Activated naive CD8-positive, alpha-beta T cell treated with anti-CD3 and anti-CD28 coated beads, Interleukin-2, amount 50 U/mL, for 24 hours (primary cell): ENCODE measurements around the gene C1orf56.

Experiments
- ATAC-seq: fragments of 150-1000 bp; cut with Tn5 transposase; one replicate; pipeline ENCODE4 v1.10.0; 2021
- DNase-seq: peaks from one replicate; pipeline ENCODE4 v3.0.0; 2021
- H3K27ac Mint-ChIP-seq: one replicate; pipeline ENCODE4 v1.8.0; 2021; ENCODE audit warnings: mild to moderate bottlenecking, mixed read lengths
- H3K27me3 Mint-ChIP-seq: one replicate; pipeline ENCODE4 v1.8.0; 2021; ENCODE audit warnings: mixed read lengths
- H3K36me3 Mint-ChIP-seq: one replicate; pipeline ENCODE4 v1.8.0; 2021; ENCODE audit warnings: low read depth, mixed read lengths
- H3K4me1 Mint-ChIP-seq: one replicate; pipeline ENCODE4 v1.8.0; 2021; ENCODE audit warnings: mixed read lengths
- H3K4me3 Mint-ChIP-seq: one replicate; pipeline ENCODE4 v1.8.0; 2021; ENCODE audit warnings: mild to moderate bottlenecking, moderate library complexity, mixed read lengths
- H3K9me3 Mint-ChIP-seq: one replicate; pipeline ENCODE4 v1.8.0; 2021; ENCODE audit warnings: mixed read lengths

C1orf56 gene

DNA sequence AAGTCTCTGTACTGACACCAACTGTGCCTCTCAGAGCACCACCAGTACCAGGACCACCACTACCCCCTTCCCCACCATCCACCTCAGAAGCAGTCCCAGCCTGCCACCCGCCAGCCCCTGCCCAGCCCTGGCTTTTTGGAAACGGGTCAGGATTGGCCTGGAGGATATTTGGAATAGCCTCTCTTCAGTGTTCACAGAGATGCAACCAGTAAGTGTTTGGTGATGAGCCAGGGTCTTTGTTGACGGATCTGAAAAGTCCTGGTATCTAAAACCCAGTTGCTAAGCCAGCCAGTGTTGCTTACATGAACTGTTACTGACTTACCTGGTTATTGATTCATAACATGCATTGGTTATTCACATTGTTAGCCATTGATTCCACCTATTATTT, 1.1 kb downstream of the C1orf56 start:
- Mint-ChIP-seq H3K4me3 (peak overlapping the region; percentile 88), H3K4me1 (peaks cover 34% of the 10 kb centered on the region), H3K27me3 (no peaks in the 10 kb centered on the region), H3K27ac (no peak overlapping the region), H3K9me3 (no peaks in the 10 kb centered on the region), H3K36me3 (peaks cover 34% of the 10 kb centered on the region)
- no peak for ATAC-seq
- no peak for DNase-seq

DNA sequence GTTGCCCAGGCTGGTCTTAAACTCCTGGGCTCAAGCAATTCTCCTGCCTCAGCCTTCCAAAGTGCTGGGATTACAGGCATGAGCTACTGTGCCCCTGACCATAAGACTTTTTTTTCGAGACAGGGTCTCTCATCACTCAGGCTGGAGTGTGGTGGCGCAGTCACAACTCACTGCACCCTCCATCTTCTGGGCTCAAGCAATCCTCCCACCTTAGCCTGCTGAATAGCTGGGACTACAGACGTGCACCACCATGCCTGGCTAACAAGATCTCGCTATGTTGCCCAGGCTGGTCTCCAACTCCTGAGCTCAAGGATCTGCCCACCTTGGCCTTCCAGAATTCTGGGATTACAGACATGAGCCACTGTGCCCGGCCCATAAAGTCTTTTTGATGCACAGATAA, 1.9 kb downstream of the C1orf56 start:
- Mint-ChIP-seq H3K27ac (peak overlapping the region; percentile 31), H3K36me3 (peaks cover 42% of the 10 kb centered on the region), H3K27me3 (no peaks in the 10 kb centered on the region), H3K4me1 (peaks cover 40% of the 10 kb centered on the region), H3K9me3 (no peaks in the 10 kb centered on the region), H3K4me3 (no peak overlapping the region)
- DNase-seq, result no peak
- ATAC-seq, result no peak

DNA sequence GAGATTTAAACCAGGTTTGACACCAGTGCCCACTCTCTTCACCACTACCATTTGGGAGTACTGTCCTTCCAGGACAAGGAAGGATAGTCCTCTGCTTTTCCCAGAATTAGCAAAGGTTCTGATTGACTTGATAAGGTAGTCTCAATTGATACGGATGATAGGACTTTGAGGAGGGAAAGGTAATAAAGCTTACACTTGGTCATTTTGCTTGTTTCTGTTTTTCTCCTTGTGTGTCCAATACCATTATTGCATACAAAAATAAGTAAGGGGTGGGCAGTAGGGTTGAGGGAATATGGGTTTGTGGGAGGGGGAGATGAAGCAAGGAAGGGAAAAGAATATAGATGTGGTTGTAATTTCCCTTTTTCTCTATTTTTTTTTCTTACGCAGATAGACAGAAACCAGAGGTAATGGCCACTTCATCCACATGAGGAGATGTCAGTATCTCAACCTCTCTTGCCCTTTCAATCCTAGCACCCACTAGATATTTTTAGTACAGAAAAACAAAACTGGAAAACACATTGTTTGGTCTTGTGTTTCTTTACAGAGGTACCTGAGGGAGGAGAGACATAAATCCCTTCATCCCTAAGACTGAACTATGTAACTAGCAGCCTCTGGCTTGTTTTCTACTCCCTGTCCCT, 2.6 kb downstream of the C1orf56 start:
- peaks cover 47% of the 10 kb centered on the region for H3K4me1 Mint-ChIP-seq
- H3K36me3 Mint-ChIP-seq, result peaks cover 49% of the 10 kb centered on the region
- H3K27me3 Mint-ChIP-seq, result no peaks in the 10 kb centered on the region
- H3K4me3 Mint-ChIP-seq, result no peak overlapping the region
- peak overlapping the region; percentile 31 for H3K27ac Mint-ChIP-seq
- DNase-seq, result no peak
- H3K9me3 Mint-ChIP-seq, result no peaks in the 10 kb centered on the region
- ATAC-seq, result no peak

DNA sequence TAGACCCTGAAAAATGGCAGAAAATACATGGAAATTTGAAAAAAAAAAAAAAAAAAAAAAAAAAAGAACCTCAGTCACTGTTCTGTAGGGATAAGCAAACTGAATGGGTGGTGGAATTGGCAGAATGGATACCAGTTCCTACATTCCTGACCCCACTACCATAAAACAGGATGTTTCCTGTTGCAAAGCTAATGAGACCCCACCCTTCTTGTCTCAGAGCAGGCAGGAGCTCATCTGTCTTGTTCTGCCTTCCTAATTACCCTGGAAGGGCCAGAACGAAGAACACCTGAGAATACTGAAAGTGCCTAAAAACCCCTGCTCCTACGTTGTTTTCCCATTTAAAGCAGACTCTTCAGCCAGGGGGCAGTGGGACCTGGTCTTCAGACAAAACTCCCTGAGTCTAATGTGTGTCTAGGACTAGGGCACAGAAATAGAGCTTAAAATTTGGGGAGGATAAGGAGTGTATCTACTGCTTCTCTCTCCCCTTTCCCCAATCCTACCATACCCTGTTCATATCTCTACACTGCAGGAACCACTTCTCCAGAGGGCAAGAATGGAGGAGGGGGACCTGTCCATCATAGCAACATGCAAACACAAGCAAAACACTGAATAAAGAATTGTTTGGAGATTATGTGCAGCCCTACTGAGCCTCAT, 3.9 kb downstream of the C1orf56 start:
- no peak for ATAC-seq
- Mint-ChIP-seq H3K27ac (peak overlapping the region; percentile 25), H3K27me3 (no peaks in the 10 kb centered on the region), H3K36me3 (peaks cover 63% of the 10 kb centered on the region), H3K4me1 (peaks cover 57% of the 10 kb centered on the region), H3K9me3 (no peaks in the 10 kb centered on the region), H3K4me3 (no peak overlapping the region)
- no peak for DNase-seq

DNA sequence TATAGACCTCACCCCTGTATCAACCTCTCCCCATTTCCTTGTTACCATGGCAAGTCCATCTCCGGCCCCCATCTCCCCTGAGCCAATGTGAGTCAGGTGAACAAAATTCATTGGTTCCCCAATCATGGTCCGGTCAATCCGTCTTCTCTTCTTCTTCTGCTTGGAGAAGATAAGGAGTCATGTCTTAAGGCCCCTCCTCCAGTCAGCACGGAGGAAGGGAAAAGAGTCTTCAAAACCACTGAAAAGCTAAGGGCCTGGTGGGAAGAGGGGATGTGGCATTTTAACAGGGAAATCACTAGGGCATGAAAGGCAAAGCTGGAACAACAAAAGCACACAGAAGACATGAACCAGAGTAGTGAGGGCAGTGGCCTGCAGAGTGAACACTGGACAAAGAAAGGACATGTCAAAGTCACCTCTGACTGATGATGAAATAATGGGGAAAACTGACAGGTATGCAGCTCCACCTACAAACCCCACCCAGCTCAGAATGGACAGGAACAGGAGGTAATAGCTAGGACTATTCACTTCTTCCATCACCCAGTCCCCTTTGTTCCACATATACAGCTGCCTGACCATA, 7.5 kb downstream of the C1orf56 start:
- Mint-ChIP-seq H3K4me3 (peak overlapping the region; percentile 97), H3K4me1 (peaks cover 47% of the 10 kb centered on the region), H3K36me3 (peaks cover 83% of the 10 kb centered on the region), H3K27ac (peak overlapping the region; percentile 96), H3K27me3 (no peaks in the 10 kb centered on the region), H3K9me3 (no peaks in the 10 kb centered on the region)
- DNase-seq (no peak), ATAC-seq (no peak)

DNA sequence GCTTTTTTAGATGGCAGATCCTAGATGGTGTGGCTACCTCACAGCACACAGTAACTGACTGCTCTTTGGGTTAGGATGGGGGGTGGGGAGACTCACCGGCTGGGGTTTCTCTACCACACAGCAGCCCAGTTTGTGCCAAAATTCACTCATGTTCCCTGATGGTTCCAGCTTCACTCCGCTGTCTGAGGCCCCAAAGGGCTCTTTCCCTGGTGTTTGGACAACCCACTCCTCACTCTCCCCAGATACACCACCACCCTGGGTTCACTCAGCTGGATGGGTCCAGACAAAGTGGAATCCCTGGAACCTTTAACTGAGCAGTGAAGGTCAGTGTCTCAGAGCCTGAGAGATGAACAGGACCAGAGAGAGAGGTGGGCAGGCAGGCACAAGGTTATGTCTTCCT, 8.0 kb downstream of the C1orf56 start:
- Mint-ChIP-seq H3K36me3 (peaks cover 79% of the 10 kb centered on the region), H3K9me3 (no peaks in the 10 kb centered on the region), H3K27ac (peak overlapping the region; percentile 96), H3K4me1 (peaks cover 48% of the 10 kb centered on the region), H3K4me3 (peak overlapping the region; percentile 97), H3K27me3 (no peaks in the 10 kb centered on the region)
- ATAC-seq (no peak), DNase-seq (no peak)

DNA sequence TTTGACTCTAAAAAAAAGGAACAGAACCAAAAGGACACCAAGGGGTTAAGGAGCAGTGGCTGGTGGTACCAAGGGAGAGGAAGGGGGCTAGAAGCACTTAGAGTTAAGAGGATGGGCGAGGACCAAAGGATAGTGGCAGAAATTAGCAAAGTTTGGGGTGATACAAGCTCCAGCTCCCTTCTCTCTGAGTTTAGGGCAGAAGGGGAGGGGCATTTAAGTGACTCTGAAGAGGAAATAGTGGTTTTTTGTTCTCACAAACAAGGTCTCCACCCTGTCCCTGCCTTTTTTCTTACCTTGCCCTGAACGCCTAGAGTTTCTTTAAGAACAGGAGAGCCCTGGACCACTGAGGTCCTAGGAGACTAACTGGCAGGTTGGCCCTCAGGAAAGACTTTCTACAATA, 8.6 kb downstream of the C1orf56 start:
- Mint-ChIP-seq H3K4me3 (peak overlapping the region; percentile 97), H3K36me3 (peaks cover 74% of the 10 kb centered on the region), H3K9me3 (no peaks in the 10 kb centered on the region), H3K27ac (peak overlapping the region; percentile 96), H3K27me3 (no peaks in the 10 kb centered on the region), H3K4me1 (peaks cover 54% of the 10 kb centered on the region)
- DNase-seq (no peak), ATAC-seq (no peak)

DNA sequence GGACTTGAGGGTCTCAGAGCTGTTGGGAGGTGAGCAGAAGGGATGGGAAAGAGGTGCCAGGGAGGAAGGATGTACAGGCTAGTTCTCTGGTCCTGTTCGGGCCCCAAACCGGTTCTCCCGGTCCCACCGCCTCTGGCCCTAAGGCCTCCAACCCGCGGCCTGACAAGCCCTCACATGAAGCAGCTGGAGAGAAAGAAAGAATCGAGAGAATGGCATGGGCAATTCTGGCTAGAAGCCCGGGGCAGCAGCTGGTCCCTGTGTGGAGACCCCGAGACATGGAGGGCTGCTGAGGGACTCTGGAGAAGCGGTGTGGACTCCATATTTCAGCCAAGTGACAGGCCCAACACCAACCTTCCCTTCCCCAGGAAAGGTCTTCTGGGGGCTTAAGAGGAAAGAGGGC, 11.1 kb downstream of the C1orf56 start:
- H3K27me3 Mint-ChIP-seq, result no peaks in the 10 kb centered on the region
- H3K27ac Mint-ChIP-seq, result peak overlapping the region; percentile 96
- peak overlapping the region; percentile 97 for H3K4me3 Mint-ChIP-seq
- H3K9me3 Mint-ChIP-seq, result no peaks in the 10 kb centered on the region
- DNase-seq, result no peak
- peaks cover 53% of the 10 kb centered on the region for H3K36me3 Mint-ChIP-seq
- H3K4me1 Mint-ChIP-seq, result peaks cover 68% of the 10 kb centered on the region
- ATAC-seq, result no peak

DNA sequence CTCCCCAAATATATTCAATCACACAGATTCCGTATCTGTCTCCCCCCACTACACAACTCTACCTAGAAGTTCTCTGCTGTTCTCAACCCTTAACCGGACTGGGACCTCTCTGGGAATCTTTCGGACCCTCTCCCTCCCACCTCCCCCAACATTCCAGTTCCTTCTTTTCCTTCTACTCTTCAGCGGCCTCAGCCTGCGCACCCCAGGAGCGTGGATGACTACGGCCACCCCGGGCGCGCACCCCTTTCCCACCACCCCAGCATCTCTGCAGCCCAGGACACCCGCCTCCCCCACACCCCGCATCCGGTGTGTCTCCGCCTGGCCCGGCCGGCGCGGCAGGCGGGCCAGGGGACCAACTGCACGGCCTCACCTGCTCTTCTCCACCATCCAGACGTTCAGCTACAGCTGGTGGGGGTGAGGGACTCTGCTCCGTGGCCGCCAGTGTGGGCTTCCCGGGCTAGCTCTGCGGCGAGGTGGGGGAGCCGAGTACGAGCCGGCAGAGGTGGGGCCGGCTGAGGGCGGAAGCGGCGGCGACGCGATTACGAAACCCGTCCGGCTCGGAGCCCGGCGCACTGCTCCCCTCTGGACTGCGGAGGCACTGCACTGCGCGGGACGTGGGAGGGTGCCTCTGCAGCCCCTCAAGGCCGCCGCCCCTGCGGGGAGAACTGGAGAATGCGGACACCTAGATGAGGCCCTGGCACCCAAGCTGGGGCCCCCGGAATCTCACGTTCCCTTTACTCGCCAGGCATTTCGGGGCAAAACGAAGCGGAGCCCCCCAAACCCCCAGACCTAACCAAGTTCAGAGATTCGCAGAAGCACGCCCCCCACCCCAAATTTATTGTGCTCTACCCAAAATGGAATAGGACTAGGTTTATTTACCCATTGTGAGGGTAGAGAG, 11.8 kb downstream of the C1orf56 start, which contains the start of gene CDC42SE1:
CDC42SE1 (minus strand) TSS at position 514 of the 898 bp plus-strand sequence. CDS start 3,892 bp downstream, outside the sequence.
- no peaks in the 10 kb centered on the region for H3K27me3 Mint-ChIP-seq
- ATAC-seq, result peak; percentile 83
- peaks cover 64% of the 10 kb centered on the region for H3K4me1 Mint-ChIP-seq
- peak within 1 kb of the TSS; percentile 97 for H3K4me3 Mint-ChIP-seq
- peak; percentile 88 for DNase-seq
- no peaks in the 10 kb centered on the region for H3K9me3 Mint-ChIP-seq
- H3K36me3 Mint-ChIP-seq, result peaks cover 46% of the 10 kb centered on the region
- peak within 1 kb of the TSS; percentile 96 for H3K27ac Mint-ChIP-seq

DNA sequence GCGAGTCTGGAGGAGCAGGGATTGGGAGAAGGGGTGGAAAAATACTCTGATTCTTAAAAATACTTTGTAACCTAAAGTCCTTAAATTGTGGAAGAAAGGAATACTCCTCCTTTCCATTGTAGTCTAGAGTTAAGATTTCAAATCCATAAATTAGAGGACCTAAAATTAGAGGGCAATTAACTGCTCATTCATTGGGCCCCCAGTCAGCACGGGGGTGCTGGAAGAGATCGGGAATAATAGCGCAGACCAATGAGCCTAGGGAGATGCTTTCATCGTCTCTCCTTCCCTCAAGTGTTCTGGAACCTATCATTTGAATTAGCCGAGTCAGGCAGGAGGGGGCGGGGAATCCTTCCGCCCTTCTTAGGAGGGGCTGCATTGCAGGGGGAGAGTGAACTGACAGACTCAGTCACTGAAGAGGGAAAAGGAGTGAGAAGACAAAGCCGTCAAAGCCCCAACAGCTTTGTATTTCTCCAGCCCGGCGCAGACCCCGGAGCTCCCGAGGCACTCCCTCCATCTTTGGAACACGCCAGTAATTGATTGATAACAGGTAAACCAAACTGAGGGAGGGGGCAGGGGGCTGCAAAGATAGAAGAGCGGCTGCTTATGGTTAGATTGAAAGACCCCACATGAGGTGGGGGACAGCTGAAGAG, 12.6 kb downstream of the C1orf56 start, which contains the start of gene MLLT11:
MLLT11 (plus strand) TSS at position 391 of the 650 bp plus-strand sequence. CDS start 6,828 bp downstream, outside the sequence.
- H3K4me3 Mint-ChIP-seq, result peak within 1 kb of the TSS; percentile 97
- ATAC-seq (no peak), DNase-seq (peak; percentile 53)
- peaks cover 38% of the 10 kb centered on the region for H3K36me3 Mint-ChIP-seq
- H3K27me3 Mint-ChIP-seq, result no peaks in the 10 kb centered on the region
- H3K4me1 Mint-ChIP-seq, result peaks cover 56% of the 10 kb centered on the region
- H3K27ac Mint-ChIP-seq, result peak within 1 kb of the TSS; percentile 96
- no peaks in the 10 kb centered on the region for H3K9me3 Mint-ChIP-seq

DNA sequence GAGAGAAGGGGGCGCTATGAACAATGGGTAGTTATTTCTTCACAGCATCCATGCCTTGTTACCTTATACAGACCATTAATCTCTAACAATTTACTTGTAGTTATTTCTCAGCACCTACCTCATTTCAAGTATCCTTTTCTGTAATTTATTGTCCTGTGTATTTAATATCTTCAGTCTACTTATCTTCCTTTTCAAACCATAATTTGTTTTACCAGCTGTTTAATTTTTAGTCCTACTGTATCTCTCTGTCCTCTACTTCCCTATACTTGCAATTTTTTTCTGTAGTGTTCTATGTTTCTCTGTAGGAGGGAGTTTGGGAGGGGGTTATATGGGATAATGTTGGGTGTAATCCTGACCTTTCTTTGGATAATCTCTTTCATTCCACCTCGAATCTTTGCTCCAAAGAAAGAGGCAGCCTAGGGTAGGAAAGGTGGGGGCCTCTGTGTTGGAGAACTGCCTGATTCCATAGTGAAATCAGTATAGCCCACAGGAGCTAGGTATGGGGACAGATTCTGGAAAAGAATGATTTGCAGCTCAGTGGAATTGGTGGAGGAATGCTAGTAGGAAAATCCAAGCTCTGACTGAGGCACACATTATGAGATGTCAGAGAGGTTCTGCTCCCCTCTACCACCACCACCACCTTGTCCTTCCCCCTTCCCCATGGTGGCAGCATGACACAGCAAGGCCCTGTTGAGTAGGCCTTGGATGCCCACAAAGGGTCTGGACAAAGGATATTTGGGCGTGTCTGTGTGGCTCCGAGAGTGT, 13.3 kb downstream of the C1orf56 start:
- ATAC-seq, result no peak
- Mint-ChIP-seq H3K9me3 (no peaks in the 10 kb centered on the region), H3K27ac (peak overlapping the region; percentile 96), H3K4me3 (peak overlapping the region; percentile 97), H3K27me3 (no peaks in the 10 kb centered on the region), H3K36me3 (peaks cover 31% of the 10 kb centered on the region), H3K4me1 (peaks cover 49% of the 10 kb centered on the region)
- DNase-seq, result no peak

DNA sequence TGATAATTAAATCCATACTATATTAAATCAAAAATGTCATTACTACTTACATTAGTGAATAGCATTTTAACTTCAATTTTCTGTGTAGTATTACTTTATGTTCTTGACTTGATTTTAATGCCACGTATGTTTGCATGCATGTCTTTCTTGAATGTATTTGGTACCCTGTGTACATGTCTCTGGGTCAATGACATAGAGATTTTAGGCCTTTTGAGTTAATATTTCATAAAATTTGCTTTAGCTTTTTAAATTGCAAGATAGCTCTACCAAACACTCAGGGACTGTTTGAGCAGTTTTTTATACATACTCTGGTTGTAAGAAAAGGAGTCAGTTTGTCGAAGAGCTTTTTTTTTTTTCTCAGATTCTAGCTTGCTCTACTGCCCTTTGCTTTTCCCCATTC, 14.2 kb downstream of the C1orf56 start:
- no peak overlapping the region for H3K27ac Mint-ChIP-seq
- H3K36me3 Mint-ChIP-seq, result peaks cover 25% of the 10 kb centered on the region
- DNase-seq (no peak), ATAC-seq (no peak)
- no peaks in the 10 kb centered on the region for H3K9me3 Mint-ChIP-seq
- H3K4me3 Mint-ChIP-seq, result peak overlapping the region; percentile 97
- H3K4me1 Mint-ChIP-seq, result peaks cover 41% of the 10 kb centered on the region
- H3K27me3 Mint-ChIP-seq, result no peaks in the 10 kb centered on the region

DNA sequence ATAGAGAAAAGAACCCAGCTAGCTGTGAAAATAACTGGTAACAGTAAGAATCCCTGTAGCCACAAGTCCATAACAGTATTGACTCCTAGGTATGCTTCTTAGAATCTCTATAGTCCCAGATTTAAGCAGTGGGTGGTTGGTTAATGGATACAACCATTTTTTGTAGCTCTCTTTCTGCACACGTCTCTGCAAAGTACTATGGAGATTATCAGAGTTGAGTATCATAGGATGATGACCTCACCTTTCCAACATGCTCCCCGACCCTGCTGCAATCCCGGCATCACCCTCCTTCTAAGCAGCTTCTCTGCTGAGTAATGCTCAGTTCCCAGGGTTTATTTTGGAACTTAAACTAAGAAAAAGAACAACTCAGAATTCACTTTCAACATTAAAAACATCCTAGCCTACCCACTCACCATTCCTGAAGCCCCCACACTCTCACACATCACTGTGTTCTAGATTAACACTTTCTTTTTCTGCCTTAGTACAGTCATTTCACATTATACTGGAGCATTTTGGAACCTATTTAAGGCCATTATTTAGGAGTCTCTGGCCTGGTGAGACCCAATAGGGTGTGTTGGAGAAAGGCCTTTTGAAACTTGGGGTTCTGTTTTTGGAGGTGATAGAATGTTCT, 15.3 kb downstream of the C1orf56 start:
- Mint-ChIP-seq H3K27me3 (no peaks in the 10 kb centered on the region), H3K9me3 (no peaks in the 10 kb centered on the region), H3K4me1 (peaks cover 29% of the 10 kb centered on the region), H3K4me3 (no peak overlapping the region), H3K27ac (no peak overlapping the region), H3K36me3 (peaks cover 16% of the 10 kb centered on the region)
- no peak for DNase-seq
- no peak for ATAC-seq
